ENCODE measurements around the gene RLN3. TPM values are rescaled to one million over a fixed set of nuclear protein-coding genes. Genes with fewer than 3 reads are reported as not detected.
A peak's percentile ranks its signal among the peaks of the same experiment; 100 is the strongest.

The RLN3 gene
- total RNA-seq, result not detected

- no peak for DNase-seq (ENCODE audit: extremely low spot score)
- Histone ChIP-seq H3K4me3 (no peak within 1 kb of the TSS), H3K36me3 (no peaks in the 10 kb centered on the region), H3K27ac (replicated peaks in 1 of 4) (no peak within 1 kb of the TSS), H3K4me1 (peaks cover 12 to 22% (median 18%) of the 10 kb centered on the region in 4 donors), H3K27me3 (peaks cover 0 to 34% (median 6%) of the 10 kb centered on the region in 4 donors), H3K9me3 (no peaks in the 10 kb centered on the region)
- TF ChIP-seq POLR2AphosphoS5 (IDR thresholded peaks at IDR 0.05) (no peak), POLR2A (IDR thresholded peaks at IDR 0.05; ENCODE audit: low read depth) (no peak), CTCF (IDR thresholded peaks at IDR 0.05) (no peak), EP300 (IDR thresholded peaks at IDR 0.05) (no peak)
- intact Hi-C loops (cut with DNase I), result no loop called here
- WGBS, result 71% methylated on average over 18 of the region's 24 CpGs
These were observed at the start of gene RLN3 for GRCh38 chr19:14027856-14028450. RLN3 (plus strand) TSS chr19:14028148; CDS start chr19:14028205, 57 bp downstream.

- peak; percentile 30 to 70 for TF ChIP-seq POLR2AphosphoS5 (IDR thresholded peaks at IDR 0.05)
- no peak for TF ChIP-seq POLR2A (IDR thresholded peaks at IDR 0.05; ENCODE audit: low read depth)
- H3K4me3 ChIP-seq, result peak overlapping the region; percentile 60 to 71 (median 68)
- no peaks in the 10 kb centered on the region for H3K27me3 ChIP-seq
- peaks cover 23 to 25% (median 24%) of the 10 kb centered on the region in 4 donors for H3K4me1 ChIP-seq
- intact Hi-C loops (cut with DNase I), result no loop called here
- H3K27ac ChIP-seq (replicated peaks in 1 of 4), result peak overlapping the region; percentile 66 to 80 (median 76)
- WGBS, result 6% methylated on average over 15 of the region's 74 CpGs
- H3K9me3 ChIP-seq, result no peaks in the 10 kb centered on the region
- peaks cover 2 to 32% (median 19%) of the 10 kb centered on the region in 4 donors for H3K36me3 ChIP-seq
- peak; percentile 95 for DNase-seq (ENCODE audit: extremely low spot score)
These were observed 49.4 kb upstream of the RLN3 start for GRCh38 chr19:13978351-13979243.

GRCh38 chr19:13979244-13979615 is 48.7 kb upstream of the RLN3 start:
- peaks cover 0 to 27% (median 13%) of the 10 kb centered on the region in 4 donors for H3K36me3 ChIP-seq
- peaks cover 23 to 25% (median 24%) of the 10 kb centered on the region in 4 donors for H3K4me1 ChIP-seq
- peak overlapping the region; percentile 60 to 71 (median 68) for H3K4me3 ChIP-seq
- WGBS, result no CpG with 5 or more reads among the region's 12 CpGs
- H3K27ac ChIP-seq (replicated peaks in 1 of 4), result peak overlapping the region; percentile 66 to 80 (median 76)
- TF ChIP-seq POLR2AphosphoS5 (IDR thresholded peaks at IDR 0.05), result no peak
- TF ChIP-seq POLR2A (IDR thresholded peaks at IDR 0.05; ENCODE audit: low read depth), result no peak
- TF ChIP-seq CTCF (IDR thresholded peaks at IDR 0.05), result no peak
- TF ChIP-seq EP300 (IDR thresholded peaks at IDR 0.05), result no peak
- no peak for DNase-seq (ENCODE audit: extremely low spot score)
- H3K27me3 ChIP-seq, result no peaks in the 10 kb centered on the region
- intact Hi-C loops (cut with DNase I), result no loop called here
- no peaks in the 10 kb centered on the region for H3K9me3 ChIP-seq

- Histone ChIP-seq H3K27me3 (no peaks in the 10 kb centered on the region), H3K27ac (replicated peaks in 1 of 4) (peak overlapping the region in 2 of 4 donors; percentile 75 to 80), H3K4me3 (peak overlapping the region in 2 of 4 donors; percentile 65 to 71), H3K4me1 (peaks cover 23 to 25% (median 24%) of the 10 kb centered on the region in 4 donors), H3K9me3 (no peaks in the 10 kb centered on the region), H3K36me3 (peaks cover 0 to 22% (median 10%) of the 10 kb centered on the region in 4 donors)
- intact Hi-C loops (cut with DNase I), result no loop called here
- no peak for DNase-seq (ENCODE audit: extremely low spot score)
- no CpG with 5 or more reads among the region's 12 CpGs for WGBS
- no peak for TF ChIP-seq POLR2A (IDR thresholded peaks at IDR 0.05; ENCODE audit: low read depth)
- TF ChIP-seq EP300 (IDR thresholded peaks at IDR 0.05), result no peak
- no peak for TF ChIP-seq POLR2AphosphoS5 (IDR thresholded peaks at IDR 0.05)
- no peak for TF ChIP-seq CTCF (IDR thresholded peaks at IDR 0.05)
These were observed 48.3 kb upstream of the RLN3 start for GRCh38 chr19:13979686-13980085.

GRCh38 chr19:13980340-13980739 is 47.6 kb upstream of the RLN3 start:
- no peak for DNase-seq (ENCODE audit: extremely low spot score)
- H3K27me3 ChIP-seq, result no peaks in the 10 kb centered on the region
- intact Hi-C loops (cut with DNase I), result no loop called here
- TF ChIP-seq POLR2A (IDR thresholded peaks at IDR 0.05; ENCODE audit: low read depth) (no peak), POLR2AphosphoS5 (IDR thresholded peaks at IDR 0.05) (no peak), EP300 (IDR thresholded peaks at IDR 0.05) (no peak), CTCF (IDR thresholded peaks at IDR 0.05) (no peak)
- H3K36me3 ChIP-seq, result peaks cover 0 to 18% (median 10%) of the 10 kb centered on the region in 4 donors
- H3K4me3 ChIP-seq, result no peak overlapping the region
- 93% methylated on average over 6 of the region's 15 CpGs for WGBS
- H3K9me3 ChIP-seq, result no peaks in the 10 kb centered on the region
- H3K4me1 ChIP-seq, result peaks cover 23 to 25% (median 23%) of the 10 kb centered on the region in 4 donors
- no peak overlapping the region for H3K27ac ChIP-seq (replicated peaks in 1 of 4)

All from esophagus muscularis mucosa (tissue), 4 donors.